ENCODE data around the gene ENO2.

DNA sequence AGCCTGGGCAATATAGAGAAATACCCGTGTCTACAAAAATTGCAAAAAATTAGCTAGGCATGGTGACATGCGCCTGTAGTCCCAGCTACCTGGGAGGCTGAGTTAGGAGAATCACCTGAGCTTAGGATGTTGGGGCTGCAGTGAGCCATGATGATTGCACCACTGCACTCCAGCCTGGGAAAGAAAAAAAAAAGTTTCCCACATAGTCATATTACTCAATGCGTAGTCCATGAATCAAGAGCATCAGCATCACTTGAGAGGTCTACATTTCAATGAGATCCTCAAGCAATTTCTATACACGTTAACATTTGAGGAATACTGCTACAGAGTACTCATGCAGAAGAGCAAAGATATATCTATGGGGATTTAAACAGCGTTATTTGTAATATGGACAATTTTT lies 15.0 kb upstream of the ENO2 start:
- TF ChIP-seq, protein P1, sequence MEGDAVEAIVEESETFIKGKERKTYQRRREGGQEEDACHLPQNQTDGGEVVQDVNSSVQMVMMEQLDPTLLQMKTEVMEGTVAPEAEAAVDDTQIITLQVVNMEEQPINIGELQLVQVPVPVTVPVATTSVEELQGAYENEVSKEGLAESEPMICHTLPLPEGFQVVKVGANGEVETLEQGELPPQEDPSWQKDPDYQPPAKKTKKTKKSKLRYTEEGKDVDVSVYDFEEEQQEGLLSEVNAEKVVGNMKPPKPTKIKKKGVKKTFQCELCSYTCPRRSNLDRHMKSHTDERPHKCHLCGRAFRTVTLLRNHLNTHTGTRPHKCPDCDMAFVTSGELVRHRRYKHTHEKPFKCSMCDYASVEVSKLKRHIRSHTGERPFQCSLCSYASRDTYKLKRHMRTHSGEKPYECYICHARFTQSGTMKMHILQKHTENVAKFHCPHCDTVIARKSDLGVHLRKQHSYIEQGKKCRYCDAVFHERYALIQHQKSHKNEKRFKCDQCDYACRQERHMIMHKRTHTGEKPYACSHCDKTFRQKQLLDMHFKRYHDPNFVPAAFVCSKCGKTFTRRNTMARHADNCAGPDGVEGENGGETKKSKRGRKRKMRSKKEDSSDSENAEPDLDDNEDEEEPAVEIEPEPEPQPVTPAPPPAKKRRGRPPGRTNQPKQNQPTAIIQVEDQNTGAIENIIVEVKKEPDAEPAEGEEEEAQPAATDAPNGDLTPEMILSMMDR (IDR thresholded peaks at IDR 0.05): no peak
- no peak for TF ChIP-seq POLR2A (IDR thresholded peaks at IDR 0.05)

Data from thyroid gland (tissue), 4 donors.